GM19452 (cell line): ENCODE measurements around the gene TRIM49B.
"Not testable (repeated sequence)": the region's sequence is repeated elsewhere in the genome, so short reads cannot be mapped to it uniquely, and the experiment has no call there.

Experiments used
- ATAC-seq: cut with Tn5 transposase; IDR thresholded peaks from one replicate; pipeline ENCODE4 v1.9.1; 2021; ENCODE audit not compliant: unreplicated experiment

The TRIM49B gene, protein sequence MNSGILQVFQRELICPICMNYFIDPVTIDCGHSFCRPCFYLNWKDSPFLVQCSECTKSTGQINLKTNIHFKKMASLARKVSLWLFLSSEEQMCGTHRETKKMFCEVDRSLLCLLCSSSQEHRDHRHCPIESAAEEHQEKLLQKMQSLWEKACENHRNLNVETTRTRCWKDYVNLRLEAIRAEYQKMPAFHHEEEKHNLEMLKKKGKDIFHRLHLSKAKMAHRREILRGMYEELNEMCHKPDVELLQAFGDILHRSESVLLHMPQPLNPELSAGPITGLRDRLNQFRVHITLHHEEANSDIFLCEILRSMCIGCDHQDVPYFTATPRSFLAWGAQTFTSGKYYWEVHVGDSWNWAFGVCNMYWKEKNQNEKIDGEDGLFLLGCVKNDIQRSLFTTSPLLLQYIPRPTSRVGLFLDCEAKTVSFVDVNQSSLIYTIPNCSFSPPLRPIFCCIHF

DNA sequence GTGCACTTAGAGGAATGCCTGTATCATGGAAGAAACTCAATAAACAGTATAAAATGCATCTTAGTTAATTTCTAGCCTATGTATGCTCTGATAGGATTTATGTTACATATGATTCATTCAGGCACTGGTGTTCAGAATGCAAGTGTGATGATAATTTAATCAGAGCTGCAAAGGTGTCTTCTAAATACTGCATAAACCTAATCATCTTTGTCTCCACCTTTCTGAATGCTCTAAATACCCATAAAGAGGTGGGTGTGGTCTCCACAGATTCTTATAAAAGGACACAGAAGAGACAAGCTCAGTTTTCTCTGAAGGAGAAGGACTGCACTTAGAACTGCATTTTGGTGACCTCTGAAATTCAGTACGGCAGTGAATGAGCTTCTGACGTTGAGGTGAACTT, at the start of gene TRIM49B:
TSS of gene TRIM49B (plus strand) at position 301 of the 400 bp plus-strand sequence. CDS start 2,777 bp downstream, outside the sequence.
- not testable (repeated sequence) for ATAC-seq

DNA sequence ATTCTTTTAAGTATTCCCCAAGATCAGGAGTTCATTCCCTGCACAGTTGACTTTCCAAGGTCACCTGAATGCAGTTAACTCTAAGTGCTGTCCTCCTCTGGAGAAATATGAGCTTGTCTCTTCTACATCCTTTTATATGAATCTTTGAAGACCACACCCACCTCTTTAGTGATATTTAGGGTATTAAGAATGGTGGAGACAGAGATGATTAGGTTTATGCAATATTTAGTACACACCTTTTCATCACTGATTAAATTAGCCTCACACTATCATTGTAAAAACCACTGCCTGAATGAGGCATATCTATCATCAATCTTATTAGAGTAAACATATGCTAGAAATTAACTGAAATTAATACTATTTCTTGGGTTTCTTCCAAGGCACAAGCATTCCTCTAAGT, 44.8 kb upstream of the TRIM49B start, which contains the start of gene TRIM51G:
TSS of gene TRIM51G (minus strand) at position 101 of the 400 bp plus-strand sequence. CDS start 2,190 bp downstream, outside the sequence.
- not testable (repeated sequence) for ATAC-seq

DNA sequence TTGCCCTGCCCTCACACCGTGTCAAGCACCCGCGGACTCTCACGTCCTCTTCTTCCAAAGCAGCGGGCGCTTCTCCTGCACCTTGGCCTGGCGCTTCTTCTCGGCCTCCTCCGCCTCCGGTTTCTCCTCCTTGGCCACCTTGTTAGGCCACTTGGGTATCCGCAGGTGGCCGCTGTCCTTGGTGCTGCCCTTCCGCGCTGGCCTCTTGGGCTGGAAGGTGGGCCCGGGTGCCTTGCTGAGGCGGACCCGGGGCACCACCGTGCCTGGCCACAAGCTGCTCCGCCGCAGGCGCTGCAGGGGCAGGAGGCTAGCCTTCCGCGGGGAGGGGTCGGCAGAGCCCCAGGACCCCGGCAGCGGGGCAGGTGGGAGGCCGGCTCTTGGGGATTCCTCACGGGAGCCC, 19.6 kb downstream of the TRIM49B start:
- ATAC-seq: not testable (repeated sequence)

DNA sequence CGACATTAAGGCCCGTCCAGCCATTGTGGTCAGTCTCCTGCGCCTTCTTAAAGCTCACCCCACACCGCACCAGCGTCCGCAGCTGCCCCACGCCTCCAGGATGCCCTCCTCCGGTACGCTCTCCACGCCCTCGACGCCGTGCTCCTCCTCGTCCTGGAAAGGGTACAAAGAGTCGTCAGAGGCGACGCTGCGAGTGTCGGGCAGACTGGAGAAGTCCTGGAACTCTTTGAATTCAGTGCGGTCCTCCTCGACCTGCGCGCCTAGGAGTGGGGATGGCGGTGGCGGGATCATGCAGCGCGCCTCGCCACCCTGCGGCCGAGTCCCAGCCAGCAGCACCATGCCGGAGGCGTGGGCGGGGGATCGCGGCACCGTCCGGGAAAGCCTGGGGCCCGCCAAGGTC, 21.2 kb downstream of the TRIM49B start:
- not testable (repeated sequence) for ATAC-seq

DNA sequence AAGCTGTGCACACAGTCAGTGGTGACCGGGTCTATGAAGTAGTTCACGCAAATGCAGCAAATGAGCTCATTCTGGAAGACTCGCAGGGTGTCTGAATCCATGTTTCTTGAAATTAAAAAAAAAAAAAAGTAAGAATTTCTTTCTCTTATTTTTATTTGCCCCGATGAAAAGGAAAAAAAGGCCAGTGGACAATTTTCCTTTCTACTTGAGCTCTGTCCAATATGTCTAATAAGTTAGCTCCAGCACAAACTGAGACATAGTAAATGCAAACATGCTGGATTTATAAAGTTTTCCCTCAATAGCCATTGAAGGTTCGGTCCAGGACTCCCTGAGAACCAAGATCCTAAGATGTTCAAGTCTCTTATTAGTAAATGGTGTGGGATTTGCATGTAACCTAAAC, 30.4 kb downstream of the TRIM49B start, which contains the start of gene TRIM64C:
TSS of gene TRIM64C (minus strand) at position 101 of the 400 bp plus-strand sequence. CDS start at position 101, 0 bp downstream.
- not testable (repeated sequence) for ATAC-seq

DNA sequence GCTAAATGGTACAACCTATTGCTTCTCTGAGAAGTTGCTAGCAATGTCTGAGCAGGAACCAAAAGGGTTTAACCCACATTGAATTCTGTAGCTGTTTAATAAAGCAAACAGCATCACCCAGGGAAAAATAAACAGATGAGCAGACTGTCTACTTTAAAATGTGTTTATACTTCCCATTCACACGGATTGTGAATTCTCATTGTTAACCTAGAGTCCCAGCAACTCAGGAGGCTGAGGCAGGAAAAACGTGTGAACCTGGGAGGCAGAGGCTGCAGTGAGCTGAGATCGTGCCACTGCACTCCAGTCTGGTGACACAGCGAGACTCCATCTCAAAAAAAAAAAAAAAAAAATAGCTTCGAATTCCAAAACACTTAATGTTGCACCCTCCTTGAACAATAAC, 41.3 kb downstream of the TRIM49B start:
- ATAC-seq: not testable (repeated sequence)
